Measurements from ENCODE around the gene FGD3. TPM values are rescaled to one million over a fixed set of nuclear protein-coding genes. Genes with fewer than 3 reads are reported as not detected.

FGD3 gene
- total and polyA plus RNA-seq, 2 experiments from 2014 or later: not detected

DNA sequence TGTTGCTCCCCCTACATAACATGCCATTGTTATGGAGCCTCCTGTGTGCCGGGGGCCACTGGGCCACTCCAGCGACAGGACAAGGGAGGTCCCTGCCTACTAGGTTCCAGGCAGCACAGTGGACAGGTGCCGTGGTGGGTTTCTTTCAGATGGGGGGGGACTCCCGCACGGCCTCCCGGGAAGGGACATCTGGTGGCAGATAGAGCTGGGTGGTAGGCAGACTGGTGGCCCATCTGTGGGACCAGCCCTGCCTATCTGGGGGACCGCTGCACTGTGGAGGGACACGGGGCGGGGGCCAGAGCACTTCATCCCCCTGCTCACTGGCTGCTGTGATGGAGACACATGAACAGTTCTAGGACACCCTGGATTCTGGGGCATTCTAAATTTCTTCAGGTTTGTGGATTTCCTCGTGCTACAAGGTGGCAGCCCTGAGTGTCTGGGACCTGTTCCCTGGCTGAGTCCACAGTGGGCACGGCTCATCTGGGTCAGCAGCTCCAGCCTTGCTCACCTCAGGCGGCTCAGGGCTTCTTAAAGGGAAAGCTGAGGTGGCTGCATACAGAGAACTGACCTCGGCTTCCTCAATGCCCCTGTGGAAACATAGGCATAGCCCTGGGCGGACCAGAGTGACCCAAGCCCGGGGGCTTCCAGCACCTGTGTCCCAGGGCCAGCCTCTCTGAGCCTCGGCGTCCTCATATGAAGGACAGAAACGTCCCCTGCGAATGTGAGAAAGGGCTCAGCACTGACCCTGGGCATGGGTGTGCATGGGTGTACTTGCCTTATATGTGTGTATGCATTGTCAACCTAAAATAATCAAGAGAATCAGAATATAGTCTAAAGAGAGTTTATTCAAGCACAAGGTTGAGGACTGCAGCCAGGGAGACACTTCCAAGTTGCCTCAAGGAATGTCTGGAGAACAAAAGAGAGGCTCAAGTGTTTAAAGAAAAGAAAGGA is 22.5 kb downstream of the FGD3 start:
- Histone ChIP-seq H4K20me1 (ENCODE audit: insufficient read depth) (no peaks in the 10 kb centered on the region), H2AFZ (no peak overlapping the region), H3K4me1 (ENCODE audit: insufficient read depth) (no peaks in the 10 kb centered on the region), H3K79me2 (ENCODE audit: insufficient read depth) (no peaks in the 10 kb centered on the region), H3K4me2 (ENCODE audit: unreplicated experiment) (no peak overlapping the region), H3K9me2 (ENCODE audit: insufficient read depth) (no peaks in the 10 kb centered on the region), H3K9me3 (ENCODE audit: low read depth) (no peaks in the 10 kb centered on the region), H3K9ac (no peak overlapping the region), H3K36me3 (ENCODE audit: low read depth) (no peaks in the 10 kb centered on the region), H3K27ac (no peak overlapping the region), H3F3A (ENCODE audit: insufficient read depth) (no peaks in the 10 kb centered on the region), H3K4me3 (no peak overlapping the region), H3K27me3 (replicated peaks; ENCODE audit: insufficient read depth) (no peaks in the 10 kb centered on the region)
- DNase-seq: no peak
- in situ Hi-C loops (cut with MboI): no loop called here
- TF ChIP-seq EZH2 (IDR thresholded peaks at IDR 0.05; ENCODE audit: insufficient read depth, poor library complexity, severe bottlenecking) (no peak), EZH2phosphoT487 (IDR thresholded peaks at IDR 0.05; ENCODE audit: insufficient read depth, low read depth) (no peak)
- WGBS, 2 experiments (ENCODE audit: low coverage in 1 of 2, low lambda C conversion rate in 2 of 2, missing lambda C conversion rate in 2 of 2): 68% methylated on average over 18 to 19 of the region's 19 CpGs

DNA sequence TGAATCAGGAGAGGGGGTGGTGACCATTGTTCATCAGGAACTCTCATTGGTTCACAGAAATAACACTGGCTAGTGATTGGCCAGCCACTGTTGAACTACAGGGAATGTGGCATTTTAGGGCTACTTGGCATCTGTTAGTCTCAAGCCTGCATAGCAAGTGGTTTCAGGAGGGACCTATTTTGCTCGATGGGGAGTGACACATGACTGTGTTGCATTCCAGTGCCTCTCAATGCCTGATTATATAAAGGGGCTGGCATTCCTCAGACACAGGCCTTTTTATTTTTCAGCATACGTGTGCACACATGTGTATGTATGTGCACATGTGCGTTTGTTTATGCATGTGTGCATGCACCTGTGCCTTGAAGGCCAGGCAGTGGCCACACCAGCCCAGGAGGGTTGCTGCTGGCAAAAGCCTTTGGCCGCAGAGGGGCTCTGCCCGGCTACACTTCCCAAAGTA is 23.2 kb downstream of the FGD3 start:
- Histone ChIP-seq H3K27ac (no peak overlapping the region), H3K9me3 (ENCODE audit: low read depth) (no peaks in the 10 kb centered on the region), H3K36me3 (ENCODE audit: low read depth) (no peaks in the 10 kb centered on the region), H3K27me3 (replicated peaks; ENCODE audit: insufficient read depth) (no peaks in the 10 kb centered on the region), H3K4me2 (ENCODE audit: unreplicated experiment) (no peak overlapping the region), H3K9me2 (ENCODE audit: insufficient read depth) (no peaks in the 10 kb centered on the region), H3K79me2 (ENCODE audit: insufficient read depth) (no peaks in the 10 kb centered on the region), H3F3A (ENCODE audit: insufficient read depth) (no peaks in the 10 kb centered on the region), H3K4me1 (ENCODE audit: insufficient read depth) (no peaks in the 10 kb centered on the region), H4K20me1 (ENCODE audit: insufficient read depth) (no peaks in the 10 kb centered on the region), H3K4me3 (no peak overlapping the region), H3K9ac (no peak overlapping the region), H2AFZ (no peak overlapping the region)
- TF ChIP-seq EZH2phosphoT487 (IDR thresholded peaks at IDR 0.05; ENCODE audit: insufficient read depth, low read depth) (no peak), EZH2 (IDR thresholded peaks at IDR 0.05; ENCODE audit: insufficient read depth, poor library complexity, severe bottlenecking) (no peak)
- peak; percentile 47 for DNase-seq
- WGBS, 2 experiments (ENCODE audit: low coverage in 1 of 2, low lambda C conversion rate in 2 of 2, missing lambda C conversion rate in 2 of 2): 62 to 64% methylated on average over 5 of the region's 5 CpGs
- in situ Hi-C loops (cut with MboI): no loop called here

DNA sequence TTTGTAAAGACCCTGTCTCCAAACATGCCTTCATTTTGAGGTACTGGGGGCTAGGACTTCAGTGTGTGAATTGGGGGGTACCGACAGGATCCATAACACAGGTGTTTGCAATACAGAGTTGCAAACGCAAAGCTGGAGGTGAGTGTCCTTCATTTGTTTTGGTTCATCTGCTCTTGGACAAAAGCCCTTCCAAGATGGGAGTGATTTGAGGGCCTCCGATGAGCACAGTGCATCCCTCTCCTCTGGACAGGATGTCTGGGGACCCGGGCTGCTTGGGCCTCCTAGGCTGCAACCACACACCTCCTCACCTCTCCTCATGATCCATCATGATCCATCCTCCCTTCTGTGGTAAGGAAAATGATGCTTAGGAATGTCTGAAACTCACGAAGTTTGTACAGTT is 23.8 kb downstream of the FGD3 start:
- Histone ChIP-seq H3K4me3 (no peak overlapping the region), H2AFZ (no peak overlapping the region), H3K9me2 (ENCODE audit: insufficient read depth) (no peaks in the 10 kb centered on the region), H3K4me1 (ENCODE audit: insufficient read depth) (no peaks in the 10 kb centered on the region), H3F3A (ENCODE audit: insufficient read depth) (no peaks in the 10 kb centered on the region), H3K4me2 (ENCODE audit: unreplicated experiment) (no peak overlapping the region), H3K36me3 (ENCODE audit: low read depth) (no peaks in the 10 kb centered on the region), H3K9ac (no peak overlapping the region), H3K79me2 (ENCODE audit: insufficient read depth) (no peaks in the 10 kb centered on the region), H3K9me3 (ENCODE audit: low read depth) (no peaks in the 10 kb centered on the region), H4K20me1 (ENCODE audit: insufficient read depth) (no peaks in the 10 kb centered on the region), H3K27ac (no peak overlapping the region), H3K27me3 (replicated peaks; ENCODE audit: insufficient read depth) (no peaks in the 10 kb centered on the region)
- in situ Hi-C loops (cut with MboI): no loop called here
- WGBS, 2 experiments (ENCODE audit: low coverage in 1 of 2, low lambda C conversion rate in 2 of 2, missing lambda C conversion rate in 2 of 2): 36 to 48% methylated on average over 5 of the region's 5 CpGs
- no peak for DNase-seq
- TF ChIP-seq EZH2 (IDR thresholded peaks at IDR 0.05; ENCODE audit: insufficient read depth, poor library complexity, severe bottlenecking) (no peak), EZH2phosphoT487 (IDR thresholded peaks at IDR 0.05; ENCODE audit: insufficient read depth, low read depth) (no peak)

GRCh38 chr9:92971776-92972175 is 24.5 kb downstream of the FGD3 start:
- H3K27ac ChIP-seq: no peak overlapping the region
- in situ Hi-C loops (cut with MboI): no loop called here
- no peak overlapping the region for H3K4me2 ChIP-seq (ENCODE audit: unreplicated experiment)
- no peaks in the 10 kb centered on the region for H4K20me1 ChIP-seq (ENCODE audit: insufficient read depth)
- no peak overlapping the region for H3K4me3 ChIP-seq
- WGBS, 2 experiments (ENCODE audit: low coverage in 1 of 2, low lambda C conversion rate in 2 of 2, missing lambda C conversion rate in 2 of 2): 88 to 92% methylated on average over 1 of the region's 1 CpG
- no peaks in the 10 kb centered on the region for H3K4me1 ChIP-seq (ENCODE audit: insufficient read depth)
- no peaks in the 10 kb centered on the region for H3K9me3 ChIP-seq (ENCODE audit: low read depth)
- no peaks in the 10 kb centered on the region for H3K27me3 ChIP-seq (replicated peaks; ENCODE audit: insufficient read depth)
- no peaks in the 10 kb centered on the region for H3K9me2 ChIP-seq (ENCODE audit: insufficient read depth)
- no peak for DNase-seq
- no peaks in the 10 kb centered on the region for H3K79me2 ChIP-seq (ENCODE audit: insufficient read depth)
- no peaks in the 10 kb centered on the region for H3K36me3 ChIP-seq (ENCODE audit: low read depth)
- no peak for TF ChIP-seq EZH2 (IDR thresholded peaks at IDR 0.05; ENCODE audit: insufficient read depth, poor library complexity, severe bottlenecking)
- TF ChIP-seq EZH2phosphoT487 (IDR thresholded peaks at IDR 0.05; ENCODE audit: insufficient read depth, low read depth): no peak
- H3K9ac ChIP-seq: no peak overlapping the region
- H3F3A ChIP-seq (ENCODE audit: insufficient read depth): no peaks in the 10 kb centered on the region
- no peak overlapping the region for H2AFZ ChIP-seq
